GM19395 (cell line): ENCODE data around the gene ACOT6.
"Not testable (repeated sequence)": the region's sequence is repeated elsewhere in the genome, so short reads cannot be mapped to it uniquely, and the experiment has no call there.

Source experiments
- ATAC-seq: cut with Tn5 transposase; IDR thresholded peaks from one replicate; pipeline ENCODE4 v1.9.1; 2021; ENCODE audit warnings: mild to moderate bottlenecking, moderate library complexity; ENCODE audit not compliant: unreplicated experiment

ACOT6 gene

DNA sequence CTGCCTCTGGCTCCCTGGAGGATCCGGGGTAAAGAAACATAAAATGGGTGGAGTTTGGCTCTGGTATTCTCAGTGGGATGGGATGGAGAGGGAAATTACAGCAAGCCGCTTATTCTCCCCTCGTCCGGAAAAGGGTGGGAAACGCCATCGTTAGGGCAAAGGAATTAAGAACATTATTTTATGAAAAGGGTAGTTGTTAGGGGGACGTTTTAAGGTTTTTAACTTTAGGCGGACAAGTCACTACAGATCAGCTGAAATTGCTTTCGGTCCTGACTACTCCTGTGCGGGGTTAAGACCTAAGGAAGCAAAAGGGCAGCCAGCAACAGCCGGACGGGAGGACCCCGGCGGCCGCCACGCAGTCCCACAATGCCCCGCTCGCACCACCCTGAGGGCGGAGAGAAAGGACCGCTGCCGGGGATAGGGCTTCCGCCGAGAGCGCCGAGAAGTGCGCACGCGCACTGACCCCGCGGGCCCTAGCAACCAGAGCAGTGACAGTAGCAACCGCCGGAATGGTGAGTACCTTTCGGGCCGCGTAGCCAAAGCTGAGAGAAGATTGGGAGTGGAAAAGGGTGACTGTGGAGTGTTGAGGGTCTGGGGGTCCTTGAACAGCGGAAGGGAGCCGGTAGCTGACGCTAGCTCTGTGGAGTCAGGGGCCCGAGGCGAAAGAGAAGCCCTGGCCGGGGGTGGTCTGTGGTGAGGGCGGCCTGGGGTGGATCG, 32.4 kb downstream of the ACOT6 start, which contains the start of gene DNAL1:
Gene DNAL1, plus strand, starts transcription at position 456 of the 717 bp plus-strand sequence. Its CDS starts 54 bp downstream, at position 510.
- ATAC-seq = peak; percentile 94

DNA sequence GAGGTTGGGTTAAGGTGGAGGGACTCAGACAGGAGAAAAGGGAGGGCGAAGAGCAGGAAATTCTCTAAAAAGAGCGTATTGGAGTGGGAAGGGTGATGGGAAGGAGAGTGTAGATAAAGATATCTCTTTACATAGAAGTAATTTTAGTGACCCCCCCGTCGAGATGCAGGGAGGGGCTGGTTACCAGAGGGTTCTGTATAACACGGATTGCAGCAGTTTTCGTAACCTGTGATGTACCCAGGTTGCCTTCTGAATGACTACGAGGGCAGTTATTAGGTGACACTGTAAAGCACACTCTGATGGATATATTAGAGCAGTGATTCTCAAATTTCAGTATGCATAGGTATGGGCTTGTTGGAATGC, 32.9 kb downstream of the ACOT6 start:
- no peak for ATAC-seq

DNA sequence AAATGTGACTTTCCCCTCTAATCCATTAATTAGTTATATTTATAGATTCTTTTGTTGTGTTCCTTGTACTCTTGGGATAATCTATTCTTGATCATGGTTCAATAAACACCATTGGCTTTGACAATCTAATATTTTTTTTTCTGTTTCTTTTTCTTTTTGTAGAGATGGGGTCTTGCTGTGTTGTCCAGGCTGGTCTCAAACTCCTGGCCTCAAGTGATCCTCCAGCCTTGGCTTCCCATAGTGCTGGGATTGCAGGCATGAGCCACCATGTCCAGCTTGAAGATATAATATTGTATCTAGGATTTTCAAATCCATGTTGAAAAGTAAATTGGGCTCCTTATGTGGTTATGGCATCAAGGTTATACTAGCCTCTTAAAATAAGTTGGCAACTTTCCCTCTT, 38.7 kb downstream of the ACOT6 start:
- ATAC-seq = no peak

DNA sequence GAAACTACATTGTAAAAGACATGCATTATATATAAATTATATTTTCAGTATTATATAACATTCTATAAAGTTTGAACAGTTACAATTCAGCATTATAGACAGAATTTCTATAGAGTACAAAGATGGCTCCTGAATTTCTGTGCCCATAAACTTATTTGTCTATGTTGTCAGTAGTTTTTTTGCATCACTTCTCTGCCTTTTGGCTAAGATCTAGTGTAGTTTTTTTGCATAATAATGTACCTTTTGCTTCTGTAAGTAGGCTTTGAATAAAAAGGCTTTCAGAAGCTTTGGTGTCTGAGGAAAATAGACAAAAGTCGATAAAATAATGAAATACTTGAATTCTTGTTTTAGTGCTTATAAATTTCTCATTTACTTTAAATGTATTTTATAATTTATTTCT, 43.5 kb downstream of the ACOT6 start:
- no peak for ATAC-seq

DNA sequence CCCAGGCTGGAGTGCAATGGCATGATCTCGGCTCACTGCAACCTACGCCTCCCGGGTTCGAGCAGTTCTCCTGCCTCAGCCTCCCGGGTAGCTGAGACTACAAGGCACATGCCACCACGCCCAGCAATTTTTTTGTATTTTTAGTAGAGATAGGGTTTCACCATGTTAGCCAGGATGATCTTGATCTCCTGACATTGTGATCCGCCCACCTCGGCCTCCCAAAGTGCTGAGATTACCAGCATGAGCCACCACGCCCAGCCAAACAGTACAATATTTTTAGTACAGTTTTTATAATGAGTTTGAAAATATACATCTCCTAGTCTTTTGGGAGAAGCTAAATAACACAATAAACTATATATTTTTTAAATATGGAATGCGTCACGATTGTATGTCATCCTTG, 46.9 kb downstream of the ACOT6 start:
- not testable (repeated sequence) for ATAC-seq

DNA sequence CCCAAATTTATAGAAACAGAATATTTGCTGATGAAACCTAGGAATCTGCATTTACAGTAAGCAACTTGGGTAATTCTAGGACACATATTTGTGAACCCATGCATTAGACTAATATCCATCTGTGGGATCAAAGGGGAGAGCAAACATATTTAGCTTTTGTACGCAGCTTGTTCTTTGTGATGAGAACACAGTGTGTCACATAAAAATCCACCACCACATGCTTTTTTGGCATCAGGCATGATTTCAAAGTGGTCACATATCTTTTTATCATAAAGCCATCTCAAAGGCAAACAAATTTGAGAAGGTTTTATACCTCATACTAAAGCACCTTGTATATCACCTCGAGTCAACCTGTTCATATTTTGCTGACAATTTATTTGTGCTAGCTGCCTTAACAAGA, 48.2 kb downstream of the ACOT6 start:
- no peak for ATAC-seq

DNA sequence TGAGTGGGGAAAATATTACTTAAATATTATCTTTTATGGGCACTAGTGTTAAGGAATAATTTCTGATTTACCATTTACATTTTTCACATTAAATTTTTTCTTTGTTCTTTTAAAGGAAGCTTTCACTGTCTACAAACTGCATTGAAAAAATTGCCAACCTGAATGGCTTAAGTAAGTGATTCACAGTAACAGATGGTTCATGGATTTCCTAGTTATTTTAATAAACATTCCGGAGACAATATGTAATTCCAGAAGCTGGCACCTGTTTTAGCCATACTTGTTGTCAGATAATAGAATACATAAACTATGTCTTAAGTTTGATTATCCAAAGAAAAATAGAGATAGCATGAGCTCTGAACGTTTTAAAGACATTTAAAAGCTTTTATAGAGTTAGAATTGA, 49.6 kb downstream of the ACOT6 start:
- no peak for ATAC-seq

DNA sequence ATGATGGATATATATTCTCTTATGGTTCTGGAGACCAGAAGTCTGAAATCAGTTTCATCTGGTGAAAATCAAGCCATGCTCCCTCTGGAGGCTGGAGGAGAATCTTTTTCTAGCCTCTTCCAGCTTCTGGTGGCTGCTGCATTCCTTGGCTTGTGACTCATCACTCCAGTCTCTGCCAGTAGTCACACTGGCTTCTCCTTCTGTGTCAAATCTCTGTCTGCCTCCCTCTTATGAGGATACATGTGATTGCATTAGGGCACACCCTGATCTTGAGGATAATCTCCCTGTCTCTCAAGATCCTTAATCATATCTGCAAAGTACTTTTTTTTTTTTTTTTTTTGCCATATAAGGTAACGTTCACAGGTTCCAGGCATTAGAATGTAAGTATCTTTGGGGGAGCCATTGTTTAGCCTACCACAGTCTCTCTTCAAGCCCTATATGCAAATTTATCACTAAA, 50.2 kb downstream of the ACOT6 start:
- no peak for ATAC-seq

DNA sequence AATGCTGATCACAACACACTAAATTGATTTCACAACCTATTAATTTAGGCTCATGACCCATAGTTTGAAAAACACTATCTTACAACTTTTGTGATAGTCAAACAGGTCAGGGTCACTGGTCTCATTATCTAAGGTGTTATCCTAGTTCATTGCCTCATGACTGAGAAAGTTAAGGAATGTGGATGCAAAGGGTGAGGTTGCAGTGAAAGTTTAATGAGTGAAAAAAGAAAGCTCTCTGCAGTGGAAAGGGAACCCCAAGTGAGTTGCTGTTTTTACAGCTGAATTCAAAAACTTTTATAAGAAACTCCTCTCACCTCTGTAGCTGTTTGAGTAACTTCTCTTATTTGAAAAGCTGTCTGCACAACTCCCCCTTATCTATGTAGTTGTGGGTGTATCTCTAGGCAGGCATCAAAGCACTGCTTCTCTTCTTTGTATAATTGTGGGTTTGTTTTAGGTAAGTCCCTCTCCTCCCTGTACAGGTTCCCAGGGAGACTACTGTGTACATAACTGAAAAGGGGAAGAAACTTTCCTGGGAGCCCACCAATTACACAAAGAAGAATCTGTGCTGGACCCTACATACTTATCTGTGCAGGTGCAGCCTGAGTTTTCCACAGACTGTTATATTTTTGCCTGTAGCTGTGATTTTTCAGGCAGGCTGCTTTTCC, 51.4 kb downstream of the ACOT6 start:
- no peak for ATAC-seq

DNA sequence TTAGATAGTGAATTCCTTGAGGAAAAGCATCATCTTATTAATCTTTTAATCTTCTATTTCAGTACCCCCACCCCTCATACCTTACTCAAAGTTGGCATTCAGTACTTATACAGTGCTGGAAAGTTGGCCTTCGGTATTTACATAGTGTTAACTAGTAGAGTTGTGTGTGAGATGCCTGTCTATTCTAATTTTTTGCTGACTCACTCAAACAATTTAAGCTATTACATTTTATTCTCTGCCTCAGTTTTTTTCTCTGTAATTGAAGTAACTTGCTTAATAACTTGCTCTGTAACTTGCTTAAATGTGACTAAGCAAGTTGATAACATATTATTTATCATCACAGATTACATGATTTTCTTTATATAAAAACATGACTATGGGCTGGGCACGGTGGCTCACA, 52.8 kb downstream of the ACOT6 start:
- no peak for ATAC-seq

DNA sequence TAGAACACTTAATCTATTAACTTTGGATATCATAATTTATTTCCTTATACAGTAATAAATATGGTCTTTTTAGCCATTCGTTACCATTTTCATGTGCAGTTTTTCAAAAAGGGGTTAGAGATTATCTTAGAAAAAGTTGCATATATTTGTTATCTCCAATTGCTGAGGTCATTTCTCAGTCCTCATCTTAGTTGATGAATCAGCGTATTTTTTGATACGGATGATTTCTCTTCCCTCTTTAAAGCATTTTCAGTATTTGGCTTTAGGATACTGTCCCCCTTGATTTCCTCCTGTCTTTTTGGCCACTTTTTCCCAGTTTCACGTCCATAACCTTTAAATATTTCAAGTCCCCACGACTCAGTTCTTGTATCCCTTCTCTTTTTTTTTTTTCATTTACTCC, 54.3 kb downstream of the ACOT6 start:
- no peak for ATAC-seq

DNA sequence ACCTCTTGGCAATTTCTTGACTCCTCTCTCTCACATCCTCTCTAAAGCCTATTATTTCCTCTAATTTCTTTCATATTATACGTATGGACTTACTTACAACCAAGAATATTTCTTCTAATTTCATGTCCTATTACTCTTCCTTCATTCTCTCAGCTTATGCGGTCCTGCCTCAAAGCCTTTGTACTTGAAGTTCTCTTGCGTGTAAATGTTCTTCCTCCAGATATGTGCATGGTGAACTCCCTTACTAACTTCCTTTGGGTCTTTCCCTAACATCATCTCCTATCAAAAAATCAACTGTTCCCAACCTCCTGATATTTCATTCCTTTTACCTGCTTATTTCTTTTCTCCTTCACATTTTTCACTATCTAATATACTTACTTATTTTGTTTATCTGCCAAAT, 55.5 kb downstream of the ACOT6 start:
- no peak for ATAC-seq
